ENCODE measurements around the gene OIT3. TPM values are rescaled to one million over a fixed set of nuclear protein-coding genes. Genes with fewer than 3 reads are reported as not detected.

Gene OIT3
- total RNA-seq, 1 donor from 2014 or later, result 0.09 TPM

- Histone ChIP-seq H3K36me3 (ENCODE audit: insufficient read depth, low read length) (no peaks in the 10 kb centered on the region), H3K4me3 (ENCODE audit: insufficient read depth, low read depth, low read length) (no peak overlapping the region), H3K4me2 (ENCODE audit: low read length) (no peak overlapping the region), H3K9me3 (ENCODE audit: insufficient read depth, low read depth, low read length) (peaks cover 4% of the 10 kb centered on the region), H3K27me3 (ENCODE audit: insufficient read depth, low read length) (no peaks in the 10 kb centered on the region), H3K9ac (ENCODE audit: low read length) (no peak overlapping the region), H3K27ac (ENCODE audit: low read depth, low read length) (no peak overlapping the region), H3K4me1 (ENCODE audit: insufficient read depth, low read length) (no peaks in the 10 kb centered on the region), H4K20me1 (ENCODE audit: insufficient read depth, low read length) (no peaks in the 10 kb centered on the region), H3K79me2 (ENCODE audit: insufficient read depth, low read length) (no peaks in the 10 kb centered on the region), H2AFZ (ENCODE audit: low read depth, low read length) (no peak overlapping the region)
- Mint-ChIP-seq H3K36me3 (ENCODE audit: low read depth, unreplicated experiment) (peaks cover 2% of the 10 kb centered on the region), H3K27me3 (ENCODE audit: low read depth, unreplicated experiment) (no peaks in the 10 kb centered on the region), H3K27ac (ENCODE audit: unreplicated experiment) (no peak overlapping the region), H3K4me3 (ENCODE audit: unreplicated experiment) (no peak overlapping the region), H3K4me1 (ENCODE audit: low read depth, unreplicated experiment) (peaks cover 6% of the 10 kb centered on the region), H3K9me3 (ENCODE audit: unreplicated experiment) (peaks cover 23% of the 10 kb centered on the region)
- FAIRE-seq, result no peak
- TF ChIP-seq EZH2 (IDR thresholded peaks at IDR 0.05; ENCODE audit: insufficient read depth, low read length), result no peak
- no peak for TF ChIP-seq CTCF (IDR thresholded peaks at IDR 0.05; ENCODE audit: insufficient read depth, low read depth, low read length)
- DNase-seq (ENCODE audit: low read depth), result no peak
These were observed 86.2 kb downstream of the OIT3 start for GRCh38 chr10:72979709-72980108.

- Histone ChIP-seq H3K4me3 (ENCODE audit: insufficient read depth, low read depth, low read length) (no peak overlapping the region), H4K20me1 (ENCODE audit: insufficient read depth, low read length) (no peaks in the 10 kb centered on the region), H3K27me3 (ENCODE audit: insufficient read depth, low read length) (no peaks in the 10 kb centered on the region), H3K27ac (ENCODE audit: low read depth, low read length) (no peak overlapping the region), H3K36me3 (ENCODE audit: insufficient read depth, low read length) (no peaks in the 10 kb centered on the region), H3K79me2 (ENCODE audit: insufficient read depth, low read length) (no peaks in the 10 kb centered on the region), H2AFZ (ENCODE audit: low read depth, low read length) (no peak overlapping the region), H3K4me2 (ENCODE audit: low read length) (no peak overlapping the region), H3K4me1 (ENCODE audit: insufficient read depth, low read length) (no peaks in the 10 kb centered on the region), H3K9me3 (ENCODE audit: insufficient read depth, low read depth, low read length) (peaks cover 4% of the 10 kb centered on the region), H3K9ac (ENCODE audit: low read length) (no peak overlapping the region)
- Mint-ChIP-seq H3K36me3 (ENCODE audit: low read depth, unreplicated experiment) (peaks cover 2% of the 10 kb centered on the region), H3K9me3 (ENCODE audit: unreplicated experiment) (peaks cover 23% of the 10 kb centered on the region), H3K27ac (ENCODE audit: unreplicated experiment) (no peak overlapping the region), H3K4me3 (ENCODE audit: unreplicated experiment) (no peak overlapping the region), H3K27me3 (ENCODE audit: low read depth, unreplicated experiment) (no peaks in the 10 kb centered on the region), H3K4me1 (ENCODE audit: low read depth, unreplicated experiment) (peaks cover 6% of the 10 kb centered on the region)
- TF ChIP-seq CTCF (IDR thresholded peaks at IDR 0.05; ENCODE audit: insufficient read depth, low read depth, low read length), result no peak
- TF ChIP-seq EZH2 (IDR thresholded peaks at IDR 0.05; ENCODE audit: insufficient read depth, low read length), result no peak
- FAIRE-seq (no peak), DNase-seq (ENCODE audit: low read depth) (no peak)
These were observed 86.8 kb downstream of the OIT3 start for GRCh38 chr10:72980348-72980747.

DNA sequence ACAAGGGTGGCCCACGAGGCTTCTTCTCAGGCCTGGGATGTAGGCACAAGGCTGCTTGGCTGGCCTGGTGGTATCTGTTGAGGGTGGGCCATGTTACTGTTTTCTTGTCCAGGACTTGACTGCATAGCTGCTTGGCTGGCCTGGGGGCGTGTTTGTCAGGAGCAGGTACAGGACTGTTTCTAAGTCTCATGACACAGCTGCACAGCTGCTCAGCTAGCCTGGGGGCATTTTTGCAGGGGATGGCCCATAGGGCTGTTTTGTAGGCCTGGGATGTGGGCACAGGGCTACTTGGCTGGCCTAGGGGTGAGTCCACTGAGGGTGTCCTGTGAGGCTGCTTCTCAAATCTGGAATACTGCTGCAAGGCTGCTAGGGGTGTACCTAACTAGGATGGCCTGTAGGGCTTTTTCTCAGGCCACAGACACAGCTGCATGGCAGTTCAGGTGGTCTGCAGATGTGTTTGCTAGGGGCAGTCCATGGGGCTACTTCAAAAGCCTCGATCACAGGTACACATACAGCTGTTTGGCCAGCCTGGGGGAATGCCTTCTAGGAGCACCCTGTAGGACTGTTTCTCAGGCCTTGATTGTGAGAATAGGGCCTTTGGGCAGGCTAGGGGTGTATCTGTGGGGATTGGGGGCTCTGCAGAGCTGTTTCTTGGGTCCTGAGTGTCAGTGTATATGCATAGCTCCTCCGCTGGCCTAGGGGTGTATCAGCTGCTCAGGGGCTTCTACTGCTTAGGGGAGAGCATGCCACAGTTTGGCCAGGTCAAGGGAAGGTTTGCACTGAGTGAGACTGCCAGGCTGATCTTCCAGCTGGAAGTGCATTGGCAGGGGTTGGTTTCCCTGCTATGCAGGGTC, 87.7 kb downstream of the OIT3 start:
- H3K79me2 ChIP-seq (ENCODE audit: insufficient read depth, low read length), result no peaks in the 10 kb centered on the region
- H4K20me1 ChIP-seq (ENCODE audit: insufficient read depth, low read length), result no peaks in the 10 kb centered on the region
- H3K4me1 ChIP-seq (ENCODE audit: insufficient read depth, low read length), result no peaks in the 10 kb centered on the region
- no peaks in the 10 kb centered on the region for H3K36me3 ChIP-seq (ENCODE audit: insufficient read depth, low read length)
- H3K9ac ChIP-seq (ENCODE audit: low read length), result no peak overlapping the region
- FAIRE-seq (no peak), DNase-seq (ENCODE audit: low read depth) (no peak)
- TF ChIP-seq EZH2 (IDR thresholded peaks at IDR 0.05; ENCODE audit: insufficient read depth, low read length) (no peak), CTCF (IDR thresholded peaks at IDR 0.05; ENCODE audit: insufficient read depth, low read depth, low read length) (no peak)
- peaks cover 4% of the 10 kb centered on the region for H3K9me3 ChIP-seq (ENCODE audit: insufficient read depth, low read depth, low read length)
- H3K27ac ChIP-seq (ENCODE audit: low read depth, low read length), result no peak overlapping the region
- H3K4me2 ChIP-seq (ENCODE audit: low read length), result no peak overlapping the region
- no peak overlapping the region for H2AFZ ChIP-seq (ENCODE audit: low read depth, low read length)
- no peaks in the 10 kb centered on the region for H3K27me3 ChIP-seq (ENCODE audit: insufficient read depth, low read length)
- H3K27ac Mint-ChIP-seq (ENCODE audit: unreplicated experiment), result no peak overlapping the region
- peaks cover 6% of the 10 kb centered on the region for H3K4me1 Mint-ChIP-seq (ENCODE audit: low read depth, unreplicated experiment)
- H3K9me3 Mint-ChIP-seq (ENCODE audit: unreplicated experiment), result peaks cover 19% of the 10 kb centered on the region
- H3K36me3 Mint-ChIP-seq (ENCODE audit: low read depth, unreplicated experiment), result peaks cover 2% of the 10 kb centered on the region
- H3K27me3 Mint-ChIP-seq (ENCODE audit: low read depth, unreplicated experiment), result no peaks in the 10 kb centered on the region
- H3K4me3 ChIP-seq (ENCODE audit: insufficient read depth, low read depth, low read length), result no peak overlapping the region
- no peak overlapping the region for H3K4me3 Mint-ChIP-seq (ENCODE audit: unreplicated experiment)
